Upper lobe of left lung (tissue), 4 donors: Measurements from ENCODE around the gene GATA3.

Experiments
- CTCF ChIP-seq, 6 experiments: fragments of 450-650 bp in 4 of 6; fragments of 200-600 bp in 2 of 6; sonication (generic) in 2 of 6; IDR thresholded peaks; one replicate each; pipeline ENCODE4 v1.5.1; 2016 to 2019; ENCODE audit warnings: antibody characterized with exemption in 6 of 6
- EP300 ChIP-seq, 4 donors: sonication (generic); formaldehyde crosslinking; IDR thresholded peaks; one replicate each; pipeline ENCODE4 v1.5.1; 2017; ENCODE audit warnings: antibody characterized with exemption in 4 of 4, control low read depth in 2 of 4
- POLR2A ChIP-seq, 4 donors: fragments of 450-650 bp; IDR thresholded peaks; one replicate each; pipeline ENCODE4 v1.5.1; 2016 to 2017; ENCODE audit warnings: antibody characterized with exemption in 4 of 4, mild to moderate bottlenecking in 2 of 4

- TF ChIP-seq EP300 (IDR thresholded peaks at IDR 0.05) (no peak), POLR2A (IDR thresholded peaks at IDR 0.05) (no peak), CTCF (IDR thresholded peaks at IDR 0.05) (no peak)
Observed at GRCh38 chr10:8057636-8058273, 3.3 kb downstream of the GATA3 start.
